NCI-H774 (cell line): Measurements from ENCODE around the gene TTC28.

Source experiments
- DNase-seq: peaks from one replicate; lab custom pipeline; 2025; lab: John Stamatoyannopoulos, UW

Gene TTC28

GRCh38 chr22:28001171-28001835 lies 678.3 kb downstream of the TTC28 start:
- no peak for DNase-seq

GRCh38 chr22:28000361-28000760 lies 679.3 kb downstream of the TTC28 start:
- DNase-seq, result no peak

- DNase-seq, result no peak
Measured at GRCh38 chr22:27999876-28000275, 679.8 kb downstream of the TTC28 start.

GRCh38 chr22:27998511-27999410 lies 680.9 kb downstream of the TTC28 start:
- no peak for DNase-seq

- DNase-seq, result no peak
Measured at GRCh38 chr22:27997538-27997937, 682.1 kb downstream of the TTC28 start.

GRCh38 chr22:27996981-27997380 lies 682.7 kb downstream of the TTC28 start:
- DNase-seq, result no peak

- DNase-seq, result no peak
Measured at GRCh38 chr22:27996529-27996925, 683.1 kb downstream of the TTC28 start.

- DNase-seq, result no peak
Measured at GRCh38 chr22:27995801-27996528, 683.7 kb downstream of the TTC28 start.

- DNase-seq, result no peak
Measured at GRCh38 chr22:27994481-27995331, 684.9 kb downstream of the TTC28 start.

GRCh38 chr22:27993774-27994350 lies 685.8 kb downstream of the TTC28 start:
- DNase-seq, result no peak

- no peak for DNase-seq
Measured at GRCh38 chr22:27993201-27993635, 686.4 kb downstream of the TTC28 start.

GRCh38 chr22:27992294-27993165 lies 687.1 kb downstream of the TTC28 start:
- DNase-seq, result no peak

GRCh38 chr22:27991586-27992293 lies 687.9 kb downstream of the TTC28 start:
- DNase-seq, result no peak

- no peak for DNase-seq
Measured at GRCh38 chr22:27990879-27991278, 688.8 kb downstream of the TTC28 start.

GRCh38 chr22:27990451-27990840 lies 689.2 kb downstream of the TTC28 start:
- DNase-seq, result no peak

GRCh38 chr22:27989758-27990450 lies 689.7 kb downstream of the TTC28 start:
- DNase-seq, result no peak

- DNase-seq, result no peak
Measured at GRCh38 chr22:27988704-27989103, 690.9 kb downstream of the TTC28 start.

GRCh38 chr22:27987557-27987956 lies 692.1 kb downstream of the TTC28 start:
- DNase-seq, result no peak

GRCh38 chr22:27986937-27987336 lies 692.7 kb downstream of the TTC28 start:
- no peak for DNase-seq
